NOMO-1 treated with dmso at 0.1 percent for 144 hours (cell line): Measurements from ENCODE around the gene MAF.

Source experiments
- DNase-seq: peaks from one replicate; lab custom pipeline; 2025; ENCODE audit not compliant: unreplicated experiment; lab: John Stamatoyannopoulos, UW

The MAF gene

GRCh38 chr16:79547085-79547484 is 53.5 kb downstream of the MAF start:
- no peak for DNase-seq
